Measurements from ENCODE around the gene GRXCR2.
"Not testable (repeated sequence)": the region's sequence is repeated elsewhere in the genome, so short reads cannot be mapped to it uniquely, and the experiment has no call there.

Gene GRXCR2

DNA sequence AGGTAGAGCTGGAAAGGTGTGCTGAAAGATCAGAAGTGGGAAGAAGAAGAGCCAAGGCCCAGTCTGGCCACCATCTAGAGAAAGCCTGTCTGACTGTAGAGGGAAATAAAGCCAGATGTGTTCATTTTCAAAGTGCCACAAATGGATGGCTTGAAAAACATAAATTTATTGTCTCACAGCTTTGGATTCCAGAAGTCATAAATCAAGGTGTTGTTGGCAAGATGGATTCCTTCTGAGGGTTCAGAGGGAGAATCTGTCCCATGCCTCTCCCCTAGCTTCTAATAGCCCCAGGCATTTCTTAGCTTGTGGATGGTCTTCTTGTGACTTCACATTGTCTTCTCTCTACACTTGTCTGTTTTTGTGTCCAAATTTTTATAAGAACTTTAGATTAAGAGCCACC lies 31.5 kb downstream of the GRXCR2 start:
- Mint-ChIP-seq H3K27ac (no peak overlapping the region), H3K27me3 (ENCODE audit: low read depth, poor library complexity) (no peaks in the 10 kb centered on the region)

DNA sequence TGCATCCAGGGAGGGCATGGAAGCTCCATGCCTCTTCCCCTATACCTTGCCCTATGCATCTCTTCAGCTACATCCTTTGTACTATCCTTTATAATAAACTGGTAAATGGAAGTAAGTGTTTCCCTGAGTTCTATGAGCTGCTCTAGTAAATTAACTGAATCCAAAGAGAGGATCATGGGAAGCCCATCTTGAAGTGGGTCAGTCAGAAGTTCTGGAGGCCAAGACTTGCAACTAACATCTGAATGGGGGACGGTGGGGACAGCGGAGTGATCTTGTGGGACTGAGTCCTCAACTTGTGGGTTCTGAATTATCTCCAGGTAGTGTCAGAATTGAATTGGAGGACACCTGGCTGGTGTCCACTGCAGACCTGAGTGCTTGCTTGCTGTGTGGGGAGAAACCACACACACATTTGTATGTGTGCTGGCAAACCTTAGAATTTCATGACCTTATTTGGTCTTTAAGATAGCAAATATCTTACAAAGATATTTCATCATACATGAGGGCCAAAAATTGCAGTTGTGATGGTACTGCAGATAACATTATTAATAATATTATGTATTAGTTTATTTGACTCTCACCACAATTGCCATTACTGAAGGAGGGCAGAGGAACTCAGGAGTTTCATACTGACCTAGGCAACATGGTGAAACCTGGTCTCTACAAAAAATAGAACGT lies 32.2 kb downstream of the GRXCR2 start:
- DNase-seq: no peak
- H3K9me3 Mint-ChIP-seq: peaks cover 3% of the 10 kb centered on the region
- H3K36me3 Mint-ChIP-seq (ENCODE audit: low read depth): peaks cover 4% of the 10 kb centered on the region
- H3K4me1 Mint-ChIP-seq: peaks cover 10% of the 10 kb centered on the region
- TF ChIP-seq, protein P1, sequence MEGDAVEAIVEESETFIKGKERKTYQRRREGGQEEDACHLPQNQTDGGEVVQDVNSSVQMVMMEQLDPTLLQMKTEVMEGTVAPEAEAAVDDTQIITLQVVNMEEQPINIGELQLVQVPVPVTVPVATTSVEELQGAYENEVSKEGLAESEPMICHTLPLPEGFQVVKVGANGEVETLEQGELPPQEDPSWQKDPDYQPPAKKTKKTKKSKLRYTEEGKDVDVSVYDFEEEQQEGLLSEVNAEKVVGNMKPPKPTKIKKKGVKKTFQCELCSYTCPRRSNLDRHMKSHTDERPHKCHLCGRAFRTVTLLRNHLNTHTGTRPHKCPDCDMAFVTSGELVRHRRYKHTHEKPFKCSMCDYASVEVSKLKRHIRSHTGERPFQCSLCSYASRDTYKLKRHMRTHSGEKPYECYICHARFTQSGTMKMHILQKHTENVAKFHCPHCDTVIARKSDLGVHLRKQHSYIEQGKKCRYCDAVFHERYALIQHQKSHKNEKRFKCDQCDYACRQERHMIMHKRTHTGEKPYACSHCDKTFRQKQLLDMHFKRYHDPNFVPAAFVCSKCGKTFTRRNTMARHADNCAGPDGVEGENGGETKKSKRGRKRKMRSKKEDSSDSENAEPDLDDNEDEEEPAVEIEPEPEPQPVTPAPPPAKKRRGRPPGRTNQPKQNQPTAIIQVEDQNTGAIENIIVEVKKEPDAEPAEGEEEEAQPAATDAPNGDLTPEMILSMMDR (IDR thresholded peaks at IDR 0.05): no peak
- H3K27me3 Mint-ChIP-seq (ENCODE audit: low read depth, poor library complexity): no peaks in the 10 kb centered on the region
- H3K4me3 Mint-ChIP-seq: no peak overlapping the region
- H3K27ac Mint-ChIP-seq: no peak overlapping the region

More for the DNA sequence above, 31.5 kb downstream of the GRXCR2 start:
- DNase-seq: no peak
- Mint-ChIP-seq H3K4me1 (peaks cover 5% of the 10 kb centered on the region), H3K36me3 (ENCODE audit: low read depth) (peaks cover 4% of the 10 kb centered on the region), H3K9me3 (peaks cover 3% of the 10 kb centered on the region), H3K4me3 (no peak overlapping the region)
- TF ChIP-seq, protein P1 (IDR thresholded peaks at IDR 0.05): no peak

DNA sequence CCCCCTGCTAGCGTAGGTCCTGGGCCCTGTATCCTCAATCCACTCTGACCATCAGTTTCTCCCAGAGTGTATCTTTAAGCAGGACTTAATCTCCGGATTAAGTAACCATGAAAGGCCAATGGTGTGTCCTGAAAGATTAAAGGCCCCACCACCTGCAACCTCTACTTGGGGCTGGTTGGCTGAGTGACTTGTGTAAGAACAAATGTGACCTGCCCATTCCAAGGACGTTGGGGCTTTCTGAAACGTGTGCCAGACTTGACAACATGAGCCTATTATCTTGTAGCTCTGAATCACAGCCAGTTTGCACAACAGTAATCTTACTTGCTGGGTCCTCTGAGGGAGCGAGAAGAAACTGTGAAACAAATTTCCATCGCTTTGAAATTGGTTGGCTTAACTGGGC lies 34.5 kb downstream of the GRXCR2 start:
- Mint-ChIP-seq H3K9me3 (peaks cover 3% of the 10 kb centered on the region), H3K27me3 (ENCODE audit: low read depth, poor library complexity) (no peaks in the 10 kb centered on the region), H3K4me3 (no peak overlapping the region), H3K27ac (no peak overlapping the region), H3K36me3 (ENCODE audit: low read depth) (peaks cover 4% of the 10 kb centered on the region), H3K4me1 (peaks cover 26% of the 10 kb centered on the region)
- TF ChIP-seq, protein P1 (IDR thresholded peaks at IDR 0.05): no peak
- no peak for DNase-seq

DNA sequence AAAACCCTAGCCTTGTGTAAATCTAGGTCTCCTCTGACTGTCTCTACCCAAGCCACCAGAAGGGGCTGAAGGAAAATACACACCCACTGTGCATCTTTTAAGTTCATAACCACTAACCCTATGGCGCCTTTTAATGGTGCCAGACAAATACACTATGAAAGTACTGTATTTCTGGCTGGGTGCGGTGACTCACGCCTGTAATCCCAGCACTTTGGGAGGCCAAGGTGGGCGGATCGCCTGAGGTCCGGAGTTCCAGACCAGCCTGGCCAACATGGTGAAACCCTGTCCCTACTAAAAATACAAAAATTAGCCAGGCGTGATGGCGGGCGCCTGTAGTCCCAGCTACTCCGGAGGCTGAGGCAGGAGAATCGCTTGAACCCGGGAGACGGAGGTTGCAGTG lies 36.6 kb downstream of the GRXCR2 start:
- H3K36me3 Mint-ChIP-seq (ENCODE audit: low read depth); H3K27me3 Mint-ChIP-seq (ENCODE audit: low read depth, poor library complexity); DNase-seq; H3K9me3 Mint-ChIP-seq; H3K27ac Mint-ChIP-seq: not testable (repeated sequence)
- Mint-ChIP-seq H3K4me3 (peak overlapping the region; percentile 79), H3K4me1 (peaks cover 26% of the 10 kb centered on the region)

DNA sequence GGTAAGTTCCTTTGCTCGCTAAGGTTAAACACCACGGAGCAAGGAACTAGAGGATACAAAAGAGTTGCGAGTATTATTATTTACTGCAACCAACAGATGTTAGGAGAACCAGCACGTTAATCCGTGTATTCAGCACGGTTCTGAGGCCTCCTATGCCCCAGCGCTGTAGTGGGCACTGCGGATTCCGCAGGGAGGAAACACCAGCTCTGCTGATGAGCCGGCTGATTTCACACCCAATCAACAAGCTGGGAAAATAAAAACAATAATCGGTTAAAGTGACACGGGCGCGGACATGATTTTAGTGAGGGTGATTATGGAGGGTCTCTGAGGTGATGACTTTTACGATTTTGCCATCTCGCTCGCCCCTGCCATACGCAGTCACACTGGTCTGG lies 37.0 kb downstream of the GRXCR2 start:
- no peak overlapping the region for H3K27ac Mint-ChIP-seq
- DNase-seq: no peak
- H3K27me3 Mint-ChIP-seq (ENCODE audit: low read depth, poor library complexity): no peaks in the 10 kb centered on the region
- H3K4me3 Mint-ChIP-seq: peak overlapping the region; percentile 79
- H3K9me3 Mint-ChIP-seq: peaks cover 3% of the 10 kb centered on the region
- H3K36me3 Mint-ChIP-seq (ENCODE audit: low read depth): peaks cover 4% of the 10 kb centered on the region
- TF ChIP-seq, protein P1 (IDR thresholded peaks at IDR 0.05): no peak
- peaks cover 26% of the 10 kb centered on the region for H3K4me1 Mint-ChIP-seq

DNA sequence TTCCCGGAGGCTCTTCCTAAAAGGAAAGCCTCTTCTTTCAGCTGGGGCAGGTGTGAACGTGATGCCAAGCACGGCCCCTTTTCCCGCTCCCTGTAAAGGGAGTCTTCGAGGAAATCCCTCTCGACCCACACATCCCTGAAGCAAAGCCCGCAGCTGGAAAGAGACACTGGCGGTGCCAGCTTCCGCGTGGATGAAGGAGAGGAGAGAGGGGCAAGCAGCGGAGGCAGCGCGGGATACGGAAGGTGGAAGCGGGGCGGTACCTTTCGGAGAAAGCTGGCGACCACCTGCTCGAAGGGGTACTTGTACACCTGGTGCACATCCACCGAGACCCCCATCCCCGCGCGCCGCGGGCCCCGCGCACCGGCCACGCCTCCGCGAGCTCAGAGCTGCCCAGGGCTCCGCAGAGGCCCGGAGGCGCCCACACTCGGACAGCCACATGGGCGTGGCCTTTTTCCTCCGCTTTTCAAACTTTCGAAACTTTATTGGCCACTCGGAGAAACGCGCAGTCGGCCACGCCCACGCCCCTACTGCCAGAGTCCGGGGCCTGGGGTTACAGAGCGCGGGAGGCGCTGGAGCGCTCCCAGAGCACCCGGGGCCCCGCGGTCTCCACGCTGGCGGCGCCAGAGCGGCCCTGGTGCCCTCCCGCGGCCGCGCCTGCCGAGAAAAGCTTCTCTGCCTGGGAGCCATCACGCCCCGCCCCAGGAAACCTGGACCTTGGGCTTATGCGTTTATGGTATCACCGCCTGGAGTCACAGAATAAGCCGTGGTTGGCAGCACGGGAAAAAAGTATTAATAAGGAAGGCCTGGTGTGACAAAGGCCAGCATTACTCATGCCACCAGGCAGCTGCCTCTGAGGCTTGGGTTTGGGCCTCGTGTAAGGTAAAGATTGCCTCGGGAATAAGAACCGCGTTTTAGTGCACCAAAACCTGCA lies 37.6 kb downstream of the GRXCR2 start, which contains the start of gene PRELID2:
TSS of gene PRELID2 (minus strand) at position 426 of the 931 bp plus-strand sequence. CDS start at position 335, 91 bp downstream.
- Mint-ChIP-seq H3K9me3 (peaks cover 3% of the 10 kb centered on the region), H3K27me3 (ENCODE audit: low read depth, poor library complexity) (no peaks in the 10 kb centered on the region), H3K36me3 (ENCODE audit: low read depth) (peaks cover 4% of the 10 kb centered on the region), H3K27ac (no peak within 1 kb of the TSS), H3K4me1 (peaks cover 26% of the 10 kb centered on the region), H3K4me3 (peak within 1 kb of the TSS; percentile 80)
- peak; percentile 92 for DNase-seq
- TF ChIP-seq, protein P1 (IDR thresholded peaks at IDR 0.05): no peak
